NCI-H2107 (cell line): ENCODE measurements around the gene PLCG1.

Experiments used
- DNase-seq: peaks from one replicate; lab custom pipeline; 2025; lab: John Stamatoyannopoulos, UW

PLCG1 gene

DNA sequence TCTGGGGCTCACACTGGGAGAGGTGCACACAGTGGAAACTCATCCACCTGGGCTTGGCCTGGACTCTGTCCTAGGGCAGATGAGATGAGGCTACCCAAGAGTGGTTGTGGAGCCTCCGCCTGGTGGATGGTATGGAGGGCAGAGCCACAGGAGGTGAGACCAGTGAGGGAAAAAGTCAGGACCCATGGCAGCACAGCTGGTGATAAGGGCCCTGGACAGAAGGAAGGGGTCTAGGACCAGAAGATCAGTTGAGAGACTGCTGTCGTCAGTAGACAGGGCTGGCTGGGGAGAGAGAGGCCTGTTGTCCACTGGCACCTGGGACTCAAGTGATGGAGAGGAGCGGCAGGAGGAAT lies 29.8 kb downstream of the PLCG1 start:
- no peak for DNase-seq

DNA sequence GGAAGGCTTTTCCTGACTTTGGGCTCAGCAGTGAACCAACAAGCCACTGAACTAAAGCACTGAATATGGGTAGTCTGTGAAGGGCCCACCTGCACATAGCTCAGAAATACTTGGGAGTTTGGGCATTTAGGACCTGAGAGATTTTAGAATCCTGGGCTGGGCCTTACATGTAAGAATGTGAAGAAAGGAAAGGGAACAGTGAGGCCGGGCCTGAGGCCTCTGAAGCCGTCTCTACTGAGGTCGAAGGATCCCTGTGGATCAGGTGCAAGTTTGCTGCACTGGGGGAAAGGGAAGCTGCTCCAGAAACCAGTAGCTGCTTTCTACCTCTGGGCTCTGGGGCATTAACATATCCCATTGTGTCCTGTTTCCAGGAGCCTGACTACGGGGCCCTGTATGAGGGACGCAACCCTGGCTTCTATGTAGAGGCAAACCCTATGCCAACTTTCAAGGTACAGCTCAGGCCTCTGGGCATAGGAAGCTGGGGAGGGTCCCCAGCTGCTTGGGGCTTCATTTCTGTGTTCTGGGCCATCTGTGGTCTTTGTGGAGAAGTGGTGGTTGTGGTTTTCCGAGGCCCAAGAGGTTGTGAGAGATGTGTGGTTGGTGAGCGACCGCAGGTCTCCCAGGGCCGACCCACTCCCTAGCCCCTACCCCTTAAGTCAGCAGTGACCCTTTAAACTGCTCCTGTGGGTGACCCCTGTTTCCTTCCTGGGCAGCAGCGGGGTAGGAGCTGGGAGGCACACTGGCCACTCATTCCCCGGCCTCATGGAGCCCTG lies 30.3 kb downstream of the PLCG1 start:
- no peak for DNase-seq

DNA sequence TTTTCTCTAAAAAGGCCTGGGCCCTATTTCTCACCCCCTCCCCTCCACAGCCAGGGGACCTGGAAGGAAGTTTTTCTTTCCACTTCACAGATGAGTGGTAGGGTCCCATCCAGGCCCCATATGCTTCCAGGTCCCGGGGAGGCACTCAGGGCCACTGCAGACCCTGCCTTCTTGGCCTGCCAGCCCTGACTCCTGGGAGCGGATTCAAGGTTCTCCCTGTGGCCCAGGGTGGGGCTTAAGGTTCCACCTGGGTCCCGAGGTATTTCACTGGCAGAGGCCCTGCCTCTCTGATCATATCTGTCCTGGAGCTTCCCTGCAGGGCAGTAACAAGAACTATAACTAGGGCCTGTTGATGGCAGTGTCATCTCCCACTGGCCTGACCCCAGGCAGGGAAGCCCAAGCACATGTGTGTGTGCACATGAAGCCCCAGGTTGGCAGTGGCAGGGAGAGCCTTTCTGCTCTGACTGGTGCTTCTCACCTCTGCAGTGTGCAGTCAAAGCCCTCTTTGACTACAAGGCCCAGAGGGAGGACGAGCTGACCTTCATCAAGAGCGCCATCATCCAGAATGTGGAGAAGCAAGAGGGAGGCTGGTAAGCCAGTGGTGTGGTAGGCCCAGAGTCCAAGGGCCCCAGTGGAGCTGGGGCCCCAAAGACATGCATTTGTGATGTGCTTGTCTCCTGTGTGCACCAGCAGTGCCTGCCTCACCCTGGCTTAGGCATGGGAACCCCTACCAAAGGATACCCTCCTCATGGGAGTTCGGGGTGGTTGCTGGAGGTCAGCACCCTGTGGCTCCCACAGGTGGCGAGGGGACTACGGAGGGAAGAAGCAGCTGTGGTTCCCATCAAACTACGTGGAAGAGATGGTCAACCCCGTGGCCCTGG lies 31.2 kb downstream of the PLCG1 start:
- DNase-seq = no peak

DNA sequence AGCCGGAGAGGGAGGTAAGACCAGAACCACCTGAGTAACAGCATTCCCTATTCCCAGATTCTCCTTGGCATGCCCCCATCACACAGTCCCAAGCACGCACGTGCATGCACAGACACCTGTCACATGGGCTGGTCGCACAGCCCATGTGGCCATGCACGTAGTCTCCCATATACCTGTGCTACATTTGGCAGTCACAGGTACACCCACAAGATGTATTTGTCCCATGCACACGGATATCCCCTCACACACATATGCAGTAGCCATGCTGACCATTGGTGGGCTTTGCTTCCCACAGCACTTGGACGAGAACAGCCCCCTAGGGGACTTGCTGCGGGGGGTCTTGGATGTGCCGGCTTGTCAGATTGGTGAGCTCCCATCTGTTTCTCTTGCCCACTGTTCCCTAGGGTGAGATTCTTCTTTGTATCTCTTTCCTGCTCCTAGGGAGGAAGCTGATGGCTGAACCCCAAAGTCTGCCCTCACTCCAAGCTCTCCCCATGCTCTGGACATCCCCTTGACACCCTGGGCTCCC lies 31.9 kb downstream of the PLCG1 start:
- no peak for DNase-seq

DNA sequence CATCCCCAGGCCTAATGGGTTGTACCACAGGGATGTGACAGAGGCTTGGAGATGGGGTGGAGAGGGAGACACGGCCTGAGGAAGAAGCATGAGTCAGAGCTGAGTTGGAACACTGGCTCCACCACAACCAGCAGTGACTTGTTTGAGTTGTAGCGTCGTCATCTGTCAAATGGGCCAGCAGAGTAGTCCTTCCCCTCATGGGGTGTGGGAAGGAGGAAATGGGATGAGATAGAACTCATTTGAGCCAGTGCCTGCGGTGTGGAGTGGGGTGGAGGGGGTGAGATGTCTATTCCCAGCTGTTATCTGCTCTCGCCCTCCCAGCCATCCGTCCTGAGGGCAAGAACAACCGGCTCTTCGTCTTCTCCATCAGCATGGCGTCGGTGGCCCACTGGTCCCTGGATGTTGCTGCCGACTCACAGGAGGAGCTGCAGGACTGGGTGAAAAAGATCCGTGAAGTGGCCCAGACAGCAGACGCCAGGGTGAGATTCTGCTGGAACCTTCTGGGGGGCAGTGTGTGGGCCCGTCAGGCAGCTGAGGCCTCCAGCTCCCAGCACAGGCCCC lies 32.5 kb downstream of the PLCG1 start:
- DNase-seq = no peak

DNA sequence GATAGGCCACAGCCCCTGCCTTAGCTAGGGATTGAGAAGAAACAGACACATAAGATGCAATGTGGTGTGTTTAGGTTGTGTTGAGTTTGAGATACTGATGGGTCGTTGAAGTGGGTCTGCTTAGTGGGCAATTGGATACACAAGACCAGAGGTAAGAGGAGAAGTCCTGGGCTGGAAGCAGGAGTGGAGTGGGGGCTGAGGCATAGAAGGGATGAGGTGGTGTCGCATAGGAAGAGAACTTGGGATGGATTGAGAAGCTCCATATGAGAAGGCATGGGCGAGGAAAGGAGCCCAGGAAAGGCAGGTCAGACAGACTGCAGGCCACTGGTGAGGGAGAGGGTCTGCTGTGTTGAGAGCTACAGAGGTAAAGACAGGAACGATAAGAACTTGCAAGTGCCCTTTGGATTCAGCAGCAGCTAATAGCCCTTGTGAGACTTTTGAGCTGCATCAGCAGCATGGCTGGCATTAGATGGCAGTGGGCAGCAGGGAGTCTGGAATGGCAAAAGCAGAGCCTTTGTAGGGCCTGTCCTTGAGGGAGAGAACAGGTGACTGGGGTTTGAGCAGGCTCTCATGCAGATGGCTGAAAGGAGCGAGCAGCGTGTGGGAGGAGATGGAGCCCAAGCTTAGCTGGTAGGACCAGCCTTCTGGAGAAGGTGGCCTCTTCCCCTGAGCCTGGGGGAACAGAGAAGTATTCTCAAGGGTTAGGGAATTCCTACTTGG lies 33.2 kb downstream of the PLCG1 start:
- no peak for DNase-seq

DNA sequence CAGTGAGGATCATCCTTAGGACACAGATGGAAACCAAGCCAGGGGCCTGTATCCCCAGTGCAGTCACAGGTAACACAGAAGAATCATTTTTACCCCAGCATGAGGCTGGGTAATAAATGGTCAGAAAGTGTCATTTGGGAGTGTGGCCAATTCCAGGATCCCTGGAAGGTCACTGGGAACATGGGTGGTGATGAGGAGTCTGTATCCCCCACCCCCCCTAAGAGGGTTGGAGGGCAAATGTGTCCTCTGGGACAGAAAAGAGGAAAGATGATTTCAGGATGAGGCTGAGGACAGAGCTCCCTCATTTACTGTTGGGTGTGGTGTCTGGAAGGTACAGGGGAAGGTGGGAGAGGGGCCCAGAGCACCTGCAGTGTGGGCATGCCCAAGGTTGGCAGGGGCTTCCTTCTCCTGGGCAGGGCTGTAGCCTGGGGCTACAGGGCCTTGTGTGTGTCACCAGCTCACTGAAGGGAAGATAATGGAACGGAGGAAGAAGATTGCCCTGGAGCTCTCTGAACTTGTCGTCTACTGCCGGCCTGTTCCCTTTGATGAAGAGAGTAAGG lies 34.5 kb downstream of the PLCG1 start:
- DNase-seq = no peak

DNA sequence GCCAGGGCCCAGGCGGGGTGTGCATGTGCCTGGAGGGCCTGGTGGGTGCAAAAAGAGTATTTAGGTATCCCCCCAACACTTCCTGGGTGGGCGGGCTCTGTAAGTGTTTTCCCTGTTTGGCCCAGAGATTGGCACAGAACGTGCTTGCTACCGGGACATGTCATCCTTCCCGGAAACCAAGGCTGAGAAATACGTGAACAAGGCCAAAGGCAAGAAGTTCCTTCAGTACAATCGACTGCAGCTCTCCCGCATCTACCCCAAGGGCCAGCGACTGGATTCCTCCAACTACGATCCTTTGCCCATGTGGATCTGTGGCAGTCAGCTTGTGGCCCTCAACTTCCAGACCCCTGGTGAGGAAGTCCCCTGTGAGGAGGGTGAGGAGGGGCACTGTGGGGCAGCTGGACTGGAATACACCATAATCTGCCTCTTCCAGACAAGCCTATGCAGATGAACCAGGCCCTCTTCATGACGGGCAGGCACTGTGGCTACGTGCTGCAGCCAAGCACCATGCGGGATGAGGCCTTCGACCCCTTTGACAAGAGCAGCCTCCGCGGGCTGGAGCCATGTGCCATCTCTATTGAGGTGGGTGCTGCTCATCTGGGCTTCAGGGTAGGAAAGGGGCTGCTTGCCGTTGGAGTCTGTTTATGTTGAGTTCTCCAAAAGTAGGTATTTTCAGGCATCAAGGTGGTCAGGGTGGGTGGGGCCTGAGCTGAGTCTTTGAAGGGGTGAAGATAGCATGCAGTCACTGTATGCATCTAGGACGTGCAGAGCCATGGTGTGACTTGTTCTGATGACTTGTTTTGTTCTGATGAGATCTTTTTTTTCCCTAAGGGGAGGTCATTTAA lies 35.2 kb downstream of the PLCG1 start:
- DNase-seq = no peak

DNA sequence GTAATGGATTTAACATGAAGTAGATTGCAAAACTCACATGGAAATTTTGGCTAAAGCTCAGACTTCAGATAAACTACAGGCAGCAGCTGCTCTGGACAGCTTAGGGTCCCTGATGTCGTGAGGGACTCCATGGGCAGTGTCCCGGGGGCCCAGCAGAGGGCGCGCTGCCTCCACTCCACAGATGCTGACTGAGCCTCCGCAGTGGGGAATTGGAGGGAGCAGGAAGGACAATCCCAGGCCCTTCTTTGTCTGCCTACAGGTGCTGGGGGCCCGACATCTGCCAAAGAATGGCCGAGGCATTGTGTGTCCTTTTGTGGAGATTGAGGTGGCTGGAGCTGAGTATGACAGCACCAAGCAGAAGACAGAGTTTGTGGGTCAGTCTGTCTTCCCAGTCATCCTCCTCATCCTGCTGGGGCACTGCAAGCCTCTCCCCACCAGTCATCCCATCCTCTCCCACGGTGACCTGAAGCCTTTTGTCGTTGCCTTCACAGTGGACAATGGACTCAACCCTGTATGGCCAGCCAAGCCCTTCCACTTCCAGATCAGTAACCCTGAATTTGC lies 35.9 kb downstream of the PLCG1 start:
- peak; percentile 12 for DNase-seq

DNA sequence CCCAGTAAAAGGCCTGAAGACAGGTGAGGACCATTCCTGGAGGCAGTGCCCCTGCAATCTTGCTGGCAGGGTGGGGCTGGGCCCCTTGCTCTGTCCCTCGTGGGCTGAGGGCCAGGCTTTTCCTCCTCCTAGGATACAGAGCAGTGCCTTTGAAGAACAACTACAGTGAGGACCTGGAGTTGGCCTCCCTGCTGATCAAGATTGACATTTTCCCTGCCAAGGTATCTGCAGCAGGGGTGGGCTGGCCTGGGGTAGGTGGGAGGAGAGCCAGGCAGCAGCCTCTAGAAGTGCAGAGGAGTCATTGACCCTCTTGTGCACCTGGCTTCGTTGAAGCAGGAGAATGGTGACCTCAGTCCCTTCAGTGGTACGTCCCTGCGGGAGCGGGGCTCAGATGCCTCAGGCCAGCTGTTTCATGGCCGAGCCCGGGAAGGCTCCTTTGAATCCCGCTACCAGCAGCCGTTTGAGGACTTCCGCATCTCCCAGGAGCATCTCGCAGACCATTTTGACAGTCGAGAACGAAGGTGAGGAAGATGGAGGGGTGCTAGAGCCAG lies 36.5 kb downstream of the PLCG1 start:
- DNase-seq = no peak

DNA sequence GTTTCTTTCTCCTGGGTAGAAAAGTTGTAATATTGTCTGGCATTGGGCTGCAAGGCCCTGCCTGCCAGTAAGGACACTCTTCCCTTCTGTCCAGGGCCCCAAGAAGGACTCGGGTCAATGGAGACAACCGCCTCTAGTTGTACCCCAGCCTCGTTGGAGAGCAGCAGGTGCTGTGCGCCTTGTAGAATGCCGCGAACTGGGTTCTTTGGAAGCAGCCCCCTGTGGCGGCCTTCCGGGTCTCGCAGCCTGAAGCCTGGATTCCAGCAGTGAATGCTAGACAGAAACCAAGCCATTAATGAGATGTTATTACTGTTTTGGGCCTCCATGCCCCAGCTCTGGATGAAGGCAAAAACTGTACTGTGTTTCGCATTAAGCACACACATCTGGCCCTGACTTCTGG lies 37.0 kb downstream of the PLCG1 start:
- DNase-seq = no peak

DNA sequence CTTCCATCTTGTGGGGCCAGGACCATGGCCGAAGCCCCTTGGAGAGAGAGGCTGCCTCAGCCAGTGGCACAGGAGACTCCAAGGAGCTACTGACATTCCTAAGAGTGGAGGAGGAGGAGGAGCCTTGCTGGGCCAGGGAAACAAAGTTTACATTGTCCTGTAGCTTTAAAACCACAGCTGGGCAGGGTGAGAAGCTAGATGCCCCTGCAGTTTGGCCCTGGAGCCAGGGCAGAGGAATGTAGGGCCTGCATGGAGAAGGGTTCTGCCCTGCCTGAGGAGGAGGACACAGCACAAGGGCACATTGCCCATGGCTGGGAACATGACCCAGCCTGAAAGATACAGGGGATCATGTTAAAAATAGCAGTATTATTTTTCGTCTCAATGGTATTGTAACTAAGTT lies 37.4 kb downstream of the PLCG1 start:
- DNase-seq = no peak

DNA sequence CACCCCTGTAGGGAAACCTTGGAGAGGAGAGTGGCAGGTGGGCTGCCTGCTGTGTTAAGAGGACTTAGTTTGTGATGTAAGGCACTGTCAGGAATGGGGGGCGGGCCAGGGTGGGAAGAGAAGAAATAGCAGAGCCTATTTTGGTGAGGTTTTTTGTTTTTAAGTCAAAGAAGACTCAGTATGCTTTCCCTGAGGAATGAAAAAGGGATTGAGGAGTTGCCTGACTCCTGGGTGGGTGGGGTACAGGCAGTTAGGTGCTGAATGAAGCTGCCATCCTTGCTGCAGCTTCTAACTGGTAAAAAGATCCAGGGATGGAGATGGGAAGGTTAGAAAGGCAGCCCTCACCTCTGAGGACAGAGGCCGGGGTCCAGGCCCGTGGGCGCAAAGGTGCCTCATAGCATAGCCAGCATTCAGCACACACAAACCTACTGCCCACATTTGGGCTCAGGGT lies 37.9 kb downstream of the PLCG1 start:
- DNase-seq = no peak

DNA sequence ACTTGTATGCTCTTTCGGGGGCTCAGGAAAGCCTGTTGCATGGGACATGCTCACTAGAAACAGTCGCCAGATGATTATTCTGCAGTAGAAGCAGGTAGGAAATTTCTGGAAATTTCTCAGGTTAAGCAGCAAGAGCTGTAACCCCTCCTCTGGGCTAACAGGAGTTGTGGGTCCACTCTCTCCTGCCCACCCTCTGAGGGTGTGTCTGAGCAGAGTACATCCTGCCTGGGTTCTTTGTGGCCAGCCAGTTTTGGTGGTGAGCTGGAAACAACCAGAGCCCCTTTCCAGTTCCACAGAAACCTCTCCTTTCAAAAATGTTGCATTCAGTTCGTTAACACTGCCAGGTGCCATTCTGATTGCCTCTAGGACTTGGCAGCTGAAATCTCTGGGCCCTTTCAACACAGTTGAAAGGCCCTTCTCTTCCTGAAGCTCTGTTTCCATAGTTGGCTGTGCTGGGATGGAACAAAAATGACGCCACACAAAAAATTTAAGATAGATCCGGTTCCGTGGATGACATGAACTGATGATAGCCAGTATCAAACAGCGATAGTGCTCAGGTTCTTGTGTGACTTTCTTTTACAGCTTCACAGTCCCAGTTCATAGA lies 38.5 kb downstream of the PLCG1 start:
- no peak for DNase-seq

DNA sequence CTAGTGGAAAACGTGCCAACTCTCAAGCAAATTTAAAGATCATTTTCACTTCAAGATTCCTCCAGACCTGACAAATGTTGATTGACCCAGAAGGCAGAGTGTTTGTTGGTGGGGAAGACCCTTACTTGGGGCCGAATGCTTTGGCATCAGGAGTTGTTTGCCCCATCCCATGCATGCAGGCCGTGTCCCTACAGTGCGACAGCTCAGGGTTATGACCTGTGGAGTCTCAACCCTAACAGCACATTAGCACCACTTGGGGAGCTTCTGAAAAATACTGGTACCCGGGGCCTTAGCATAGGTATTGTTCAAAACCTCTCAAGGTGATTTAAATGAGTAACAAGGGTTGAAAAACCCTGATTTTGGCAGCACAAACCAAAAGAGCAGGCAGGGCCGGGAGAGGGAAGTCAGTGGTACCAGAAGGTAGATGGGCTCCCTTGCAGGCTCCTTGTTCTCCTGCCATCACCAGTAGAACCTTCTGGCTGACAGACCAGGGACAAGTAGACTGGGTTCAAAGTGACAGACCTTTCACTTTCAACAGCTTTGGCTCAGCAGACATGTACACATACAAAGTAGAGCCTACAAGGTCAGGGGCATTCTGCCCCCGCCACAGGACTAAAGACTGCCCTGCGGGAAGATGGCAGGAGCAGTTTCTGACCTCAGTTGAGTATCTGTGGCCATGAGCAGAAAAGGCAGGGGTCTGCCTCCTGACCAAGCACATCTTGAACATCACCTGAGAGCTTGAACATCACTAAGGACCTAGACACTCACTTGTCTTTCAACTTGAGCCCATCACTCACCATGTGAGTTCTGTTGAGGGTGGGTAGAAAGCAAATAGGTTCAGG lies 39.6 kb downstream of the PLCG1 start:
- DNase-seq = no peak

DNA sequence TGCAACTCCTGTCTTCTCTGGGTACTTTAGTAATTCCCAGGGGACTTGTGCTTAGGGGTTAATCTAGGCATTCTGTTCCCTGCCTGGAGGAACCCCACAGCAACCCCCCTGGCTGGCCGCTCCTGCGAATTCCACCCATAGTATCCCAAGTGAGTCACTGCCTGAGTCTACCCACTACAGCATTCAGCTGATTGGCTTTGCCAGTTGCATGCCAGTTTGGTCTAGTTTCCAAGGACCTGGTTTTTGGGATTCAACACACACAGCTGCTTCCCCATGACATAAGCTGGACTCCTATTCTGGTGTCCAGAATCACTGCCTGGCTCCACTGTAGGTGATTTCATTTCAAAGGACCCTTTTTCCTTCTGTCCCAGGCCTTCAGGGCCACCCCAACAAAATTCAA lies 40.3 kb downstream of the PLCG1 start:
- DNase-seq = no peak

DNA sequence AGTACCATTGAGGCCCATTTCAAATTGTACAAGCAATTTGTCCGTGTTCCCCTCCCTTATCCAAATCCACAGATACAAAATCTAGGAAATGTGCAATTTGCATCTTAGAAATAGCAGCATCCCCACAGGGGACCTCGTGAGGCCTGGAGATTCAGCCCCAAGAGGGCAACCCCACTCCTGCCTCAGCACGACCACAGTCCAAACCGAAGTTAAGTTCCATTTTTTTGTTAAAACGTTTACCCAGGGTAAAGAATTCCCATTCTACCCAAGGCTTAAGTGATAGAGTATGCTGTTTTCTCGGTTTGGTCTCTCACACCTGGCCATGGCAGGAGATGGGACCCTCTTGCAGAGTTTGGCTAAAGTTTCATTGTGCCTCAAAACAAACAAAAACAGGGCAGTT lies 41.2 kb downstream of the PLCG1 start:
- DNase-seq = no peak

DNA sequence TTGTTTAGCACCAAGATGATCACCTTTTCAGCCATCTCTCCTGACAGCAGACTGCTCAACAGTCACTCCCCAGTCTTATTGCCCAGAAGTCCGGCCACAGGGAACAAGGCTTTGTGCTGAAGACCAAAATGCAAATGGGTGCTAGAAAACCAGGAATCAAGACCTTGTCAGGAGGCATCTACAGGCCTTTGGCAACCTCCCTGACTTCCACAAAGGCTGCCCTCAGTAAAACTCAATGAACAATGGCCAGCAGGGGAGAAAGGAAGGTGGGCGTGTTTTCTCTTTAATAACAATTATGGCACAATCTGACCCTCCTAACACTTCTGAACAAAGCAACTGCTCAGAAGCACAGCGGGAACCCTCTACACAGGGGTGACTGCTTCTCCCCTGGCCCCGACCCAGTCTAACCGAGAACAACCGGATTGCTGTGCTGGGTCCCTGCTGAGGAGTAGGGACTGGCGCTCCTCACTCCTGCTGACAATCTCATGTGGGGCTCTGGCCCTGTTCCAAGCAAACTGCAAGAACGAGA lies 41.6 kb downstream of the PLCG1 start:
- DNase-seq = peak; percentile 6

DNA sequence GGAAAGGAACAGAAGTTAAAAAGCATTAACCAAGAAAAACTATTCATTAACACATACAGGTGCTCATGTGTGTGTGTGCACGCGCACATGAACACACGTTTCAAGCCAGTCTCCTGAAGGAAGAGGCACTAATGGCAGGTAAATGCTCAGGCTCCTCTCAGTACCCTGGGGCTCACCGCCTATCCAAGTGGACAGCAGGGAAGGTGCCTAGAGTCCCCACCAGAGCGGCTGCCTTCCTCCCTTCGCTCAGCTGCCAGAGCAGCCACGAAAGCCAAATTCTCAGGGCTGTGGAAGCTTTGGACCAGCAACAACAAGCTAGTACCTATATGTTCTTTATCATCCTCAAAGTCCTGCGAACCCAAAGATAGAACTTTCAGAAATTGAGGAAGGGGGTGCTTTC lies 42.6 kb downstream of the PLCG1 start:
- DNase-seq = no peak
